Measurements from ENCODE around the gene SH2B2.

The SH2B2 gene

GRCh38 chr7:102264367-102264891 lies 22.2 kb upstream of the SH2B2 start:
- DNase-seq (ENCODE audit: low read depth, low spot score): no peak
- TF ChIP-seq CTCF (IDR thresholded peaks at IDR 0.05; ENCODE audit: low read depth, low read length): no peak
- in situ Hi-C loops (cut with HindIII; ENCODE audit: low sequenced_read_pairs): no loop called here
- no peak overlapping the region for H3K4me3 ChIP-seq (ENCODE audit: low read depth, low read length)

GRCh38 chr7:102266541-102266940 lies 20.1 kb upstream of the SH2B2 start:
- DNase-seq (ENCODE audit: low read depth, low spot score): no peak
- in situ Hi-C loops (cut with HindIII; ENCODE audit: low sequenced_read_pairs): no loop called here
- H3K4me3 ChIP-seq (ENCODE audit: low read depth, low read length): no peak overlapping the region
- no peak for TF ChIP-seq CTCF (IDR thresholded peaks at IDR 0.05; ENCODE audit: low read depth, low read length)

GRCh38 chr7:102268635-102269034 lies 18.0 kb upstream of the SH2B2 start:
- in situ Hi-C loops (cut with HindIII; ENCODE audit: low sequenced_read_pairs): no loop called here
- no peak for DNase-seq (ENCODE audit: low read depth, low spot score)
- H3K4me3 ChIP-seq (ENCODE audit: low read depth, low read length): no peak overlapping the region
- no peak for TF ChIP-seq CTCF (IDR thresholded peaks at IDR 0.05; ENCODE audit: low read depth, low read length)

GRCh38 chr7:102270178-102270887 lies 16.3 kb upstream of the SH2B2 start:
- in situ Hi-C loops (cut with HindIII; ENCODE audit: low sequenced_read_pairs): no loop called here
- H3K4me3 ChIP-seq (ENCODE audit: low read depth, low read length): no peak overlapping the region
- no peak for DNase-seq (ENCODE audit: low read depth, low spot score)
- no peak for TF ChIP-seq CTCF (IDR thresholded peaks at IDR 0.05; ENCODE audit: low read depth, low read length)

- no peak for DNase-seq (ENCODE audit: low read depth, low spot score)
- in situ Hi-C loops (cut with HindIII; ENCODE audit: low sequenced_read_pairs): no loop called here
- TF ChIP-seq CTCF (IDR thresholded peaks at IDR 0.05; ENCODE audit: low read depth, low read length): no peak
Measured at GRCh38 chr7:102271158-102271798, 15.4 kb upstream of the SH2B2 start.

GRCh38 chr7:102272075-102272916 lies 14.4 kb upstream of the SH2B2 start:
- peak; percentile 65 for DNase-seq (ENCODE audit: low read depth, low spot score)
- peak; percentile 88 for TF ChIP-seq CTCF (IDR thresholded peaks at IDR 0.05; ENCODE audit: low read depth, low read length)
- no peak overlapping the region for H3K4me3 ChIP-seq (ENCODE audit: low read depth, low read length)
- in situ Hi-C loops (cut with HindIII; ENCODE audit: low sequenced_read_pairs): no loop called here

More at GRCh38 chr7:102271158-102271798, 15.4 kb upstream of the SH2B2 start:
- no peak overlapping the region for H3K4me3 ChIP-seq (ENCODE audit: low read depth, low read length)
